D721Med (cell line): ENCODE data around the gene TENM4.

Experiments used
- DNase-seq: peaks from one replicate; pipeline ENCODE4 v3.0.0; 2011; ENCODE audit warnings: low spot score; ENCODE audit not compliant: insufficient read length
- FAIRE-seq: peaks from 2 replicates; lab custom pipeline; 2011; peaks lifted over from hg19 to GRCh38; lab: Jason Lieb, UNC
- TF ChIP-seq, protein P1 (sequence below): IDR thresholded peaks from 2 replicates; pipeline ENCODE4 v1.5.1; 2012; ENCODE audit warnings: mild to moderate bottlenecking, control low read depth; ENCODE audit not compliant: insufficient read depth; ENCODE audit errors: missing control alignments

The TENM4 gene

DNA sequence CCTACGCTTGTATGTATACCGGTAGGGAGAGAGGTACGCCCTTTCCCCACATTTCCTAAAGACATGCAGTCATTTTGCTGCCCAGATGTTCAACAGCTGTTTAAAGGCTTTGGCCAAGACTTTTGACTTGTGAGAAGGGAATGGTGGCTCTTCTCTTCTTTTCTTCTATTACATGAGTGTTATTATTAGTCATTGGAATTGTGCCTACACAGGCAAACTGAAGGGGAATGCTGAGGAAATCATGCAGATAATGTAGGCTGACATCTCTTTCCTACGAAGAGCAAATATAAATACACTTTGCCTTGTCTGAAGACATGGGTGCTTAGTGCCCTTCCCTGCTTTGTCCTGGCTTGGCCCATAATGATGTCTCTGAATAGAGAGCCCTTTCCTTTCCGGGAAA is 671.9 kb downstream of the TENM4 start:
- DNase-seq (no peak), FAIRE-seq (no peak)
- TF ChIP-seq, protein P1, sequence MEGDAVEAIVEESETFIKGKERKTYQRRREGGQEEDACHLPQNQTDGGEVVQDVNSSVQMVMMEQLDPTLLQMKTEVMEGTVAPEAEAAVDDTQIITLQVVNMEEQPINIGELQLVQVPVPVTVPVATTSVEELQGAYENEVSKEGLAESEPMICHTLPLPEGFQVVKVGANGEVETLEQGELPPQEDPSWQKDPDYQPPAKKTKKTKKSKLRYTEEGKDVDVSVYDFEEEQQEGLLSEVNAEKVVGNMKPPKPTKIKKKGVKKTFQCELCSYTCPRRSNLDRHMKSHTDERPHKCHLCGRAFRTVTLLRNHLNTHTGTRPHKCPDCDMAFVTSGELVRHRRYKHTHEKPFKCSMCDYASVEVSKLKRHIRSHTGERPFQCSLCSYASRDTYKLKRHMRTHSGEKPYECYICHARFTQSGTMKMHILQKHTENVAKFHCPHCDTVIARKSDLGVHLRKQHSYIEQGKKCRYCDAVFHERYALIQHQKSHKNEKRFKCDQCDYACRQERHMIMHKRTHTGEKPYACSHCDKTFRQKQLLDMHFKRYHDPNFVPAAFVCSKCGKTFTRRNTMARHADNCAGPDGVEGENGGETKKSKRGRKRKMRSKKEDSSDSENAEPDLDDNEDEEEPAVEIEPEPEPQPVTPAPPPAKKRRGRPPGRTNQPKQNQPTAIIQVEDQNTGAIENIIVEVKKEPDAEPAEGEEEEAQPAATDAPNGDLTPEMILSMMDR = no peak

DNA sequence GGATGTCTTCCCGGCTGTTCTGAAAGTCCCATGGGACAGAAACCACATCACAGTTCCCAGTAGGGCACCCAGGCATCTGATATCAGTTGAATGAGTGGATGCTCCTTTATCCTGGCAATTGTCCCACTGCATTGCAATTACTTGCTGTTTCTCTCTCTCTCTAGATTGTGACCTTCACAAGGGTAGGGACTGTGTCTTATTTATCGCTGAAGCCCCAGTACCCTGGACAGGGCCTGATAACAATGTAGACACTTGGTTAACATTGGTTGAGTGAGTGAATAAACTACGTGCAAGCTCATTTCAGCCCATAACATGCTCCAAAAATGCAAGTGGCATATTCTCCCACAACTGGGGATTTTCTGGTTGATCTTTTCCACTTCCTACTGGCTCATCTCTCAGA is 672.5 kb downstream of the TENM4 start:
- no peak for DNase-seq
- no peak for FAIRE-seq
- TF ChIP-seq, protein P1 = no peak

DNA sequence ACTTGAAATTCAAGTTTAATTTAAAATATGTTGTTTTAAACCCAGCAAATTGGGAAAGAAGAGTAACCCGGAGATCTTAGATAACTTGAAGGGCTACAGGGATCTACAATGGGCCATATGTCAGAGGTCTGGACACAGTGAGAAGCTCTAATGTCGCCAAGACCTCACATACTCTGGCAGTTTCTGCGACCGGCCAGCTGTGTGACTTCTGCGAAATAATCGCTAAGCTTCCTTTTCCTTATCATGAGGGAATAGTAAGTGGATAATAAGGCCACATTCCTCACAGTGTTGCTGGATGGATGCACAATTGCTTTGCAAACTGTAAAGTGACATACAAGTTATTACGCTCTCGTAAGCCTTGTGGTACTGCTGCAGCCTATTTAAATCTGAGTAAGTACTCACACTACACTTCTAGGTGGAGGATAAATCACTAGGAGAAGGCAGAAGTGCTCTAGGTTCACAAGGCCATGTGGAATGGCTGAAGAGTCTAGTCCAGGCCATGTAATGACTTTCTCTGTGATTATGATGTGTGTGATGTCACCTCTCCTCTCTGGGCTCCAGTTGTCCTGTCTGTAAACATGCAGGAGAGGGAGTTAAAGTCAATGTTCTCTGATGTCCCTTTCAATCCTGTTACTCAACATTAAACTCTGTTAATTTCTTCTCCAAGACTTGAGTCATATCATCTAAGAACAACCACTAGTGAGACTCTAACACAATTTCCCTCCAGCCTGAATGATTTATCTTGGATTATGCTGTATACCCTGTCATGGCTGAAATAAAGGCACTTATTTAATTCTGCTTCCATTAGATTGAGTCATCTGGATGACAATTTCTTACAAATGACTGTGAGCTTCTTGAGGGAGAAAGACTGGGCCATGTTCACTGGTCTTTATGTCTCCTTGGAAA is 673.5 kb downstream of the TENM4 start:
- no peak for DNase-seq
- TF ChIP-seq, protein P1 = no peak
- no peak for FAIRE-seq

DNA sequence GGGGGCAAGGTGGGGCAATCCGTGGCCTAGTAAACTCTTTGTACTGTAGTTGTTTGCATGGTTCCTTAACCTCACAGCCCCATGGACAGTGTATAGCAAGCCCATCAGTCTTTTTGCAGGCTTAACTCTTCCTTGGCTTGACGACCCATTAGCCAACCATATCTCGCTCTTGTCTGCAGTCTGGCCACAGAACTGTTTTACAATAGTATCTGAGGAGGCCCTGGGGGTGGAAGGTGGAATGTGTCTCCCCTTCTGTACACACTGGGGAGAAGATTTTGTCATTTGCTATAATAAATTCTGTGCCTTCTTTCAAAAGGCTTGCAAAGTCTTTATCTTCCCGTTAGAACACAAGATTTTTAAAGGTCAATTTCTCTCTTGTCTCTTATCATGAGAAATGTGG is 675.9 kb downstream of the TENM4 start:
- no peak for DNase-seq
- no peak for FAIRE-seq
- TF ChIP-seq, protein P1 = no peak

DNA sequence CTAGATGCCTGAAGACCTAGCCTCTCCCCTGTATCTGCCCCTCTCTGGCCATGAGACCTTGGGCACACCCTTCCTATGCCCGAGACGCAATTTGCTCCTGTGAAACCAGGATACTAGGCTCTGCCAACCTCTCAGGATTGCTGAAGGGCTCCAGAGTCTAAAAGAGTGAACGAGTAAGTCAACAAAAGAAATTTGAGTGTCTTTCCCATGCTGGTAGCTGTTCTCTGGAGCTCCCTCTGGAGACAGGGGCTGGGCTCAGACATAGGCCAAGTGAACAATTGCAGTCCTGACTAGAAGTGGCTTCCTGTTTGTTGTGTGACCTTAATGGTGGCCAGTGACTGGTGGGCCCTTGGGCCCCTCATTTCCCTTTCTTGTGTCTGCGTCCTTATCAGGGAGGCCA is 677.2 kb downstream of the TENM4 start:
- DNase-seq = no peak
- FAIRE-seq = no peak
- TF ChIP-seq, protein P1 = no peak

DNA sequence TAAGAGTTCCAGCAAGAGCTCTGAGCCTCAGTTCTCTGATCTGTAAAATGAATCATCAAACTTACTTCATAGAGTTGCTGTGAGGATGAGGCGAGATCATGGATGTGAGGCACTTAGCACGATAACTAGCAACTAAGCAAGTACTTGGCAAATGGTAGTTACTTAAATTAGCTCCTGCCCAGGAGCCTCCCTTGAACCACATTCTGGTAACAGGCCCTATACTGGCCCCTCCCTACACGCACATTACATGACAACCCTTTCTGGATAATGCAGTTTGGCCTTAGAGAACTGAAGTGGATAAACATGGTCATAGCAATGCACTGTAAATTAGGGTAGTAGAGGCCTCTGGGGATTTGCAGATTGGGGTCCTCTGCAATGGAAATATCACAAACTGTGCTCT is 678.7 kb downstream of the TENM4 start:
- TF ChIP-seq, protein P1 = no peak
- FAIRE-seq = no peak

DNA sequence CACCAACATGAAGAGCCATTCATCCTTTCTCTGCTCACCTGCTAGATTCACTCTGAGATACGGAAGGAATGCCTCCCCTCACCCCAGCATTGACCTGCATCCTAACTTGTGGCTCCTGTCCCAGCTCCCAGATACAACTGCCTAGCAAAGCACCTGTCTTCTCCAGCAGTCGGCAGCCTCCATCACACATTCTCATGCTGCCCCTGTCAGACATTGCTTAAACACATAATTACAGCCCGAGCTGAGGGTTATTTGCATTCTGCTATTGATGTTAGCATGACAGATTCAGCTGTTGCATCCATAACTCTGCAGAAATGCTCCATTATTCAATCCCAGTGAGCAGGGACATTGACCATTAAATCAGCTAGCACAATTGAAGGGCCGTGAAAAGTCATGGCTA is 681.8 kb downstream of the TENM4 start:
- FAIRE-seq = no peak
- TF ChIP-seq, protein P1 = no peak
- no peak for DNase-seq

More for the DNA sequence above, 678.7 kb downstream of the TENM4 start:
- DNase-seq = no peak
